ENCODE results near the gene CHRNA9. TPM values are rescaled to one million over a fixed set of nuclear protein-coding genes. Genes with fewer than 3 reads are reported as not detected.

The CHRNA9 gene
- total and polyA plus RNA-seq, 12 donors, result not detected

GRCh38 chr4:40373636-40374035 is 38.5 kb downstream of the CHRNA9 start:
- no peak for DNase-seq
- no peak overlapping the region for H3K27ac ChIP-seq
- H3K4me1 ChIP-seq (replicated peaks in 1 of 2), result no peaks in the 10 kb centered on the region
- no peaks in the 10 kb centered on the region for H3K36me3 ChIP-seq (replicated peaks in 1 of 2)
- intact Hi-C loops (cut with DNase I), result no loop called here
- WGBS, 4 donors, result 79 to 87% (median 84%) methylated on average over 3 of the region's 3 CpGs
- H3K9me3 ChIP-seq (replicated peaks in 1 of 3), result no peaks in the 10 kb centered on the region
- H3K4me3 ChIP-seq, result no peak overlapping the region
- no peak for TF ChIP-seq CTCF (IDR thresholded peaks at IDR 0.05)
- TF ChIP-seq POLR2A (IDR thresholded peaks at IDR 0.05), result no peak
- H3K27me3 ChIP-seq, result no peaks in the 10 kb centered on the region

- no peak for DNase-seq
- TF ChIP-seq CTCF (IDR thresholded peaks at IDR 0.05) (no peak), POLR2A (IDR thresholded peaks at IDR 0.05) (no peak)
- 79 to 87% (median 84%) methylated on average over 10 of the region's 10 CpGs for WGBS, 4 donors
- Histone ChIP-seq H3K27ac (no peak overlapping the region), H3K36me3 (replicated peaks in 1 of 2) (no peaks in the 10 kb centered on the region), H3K27me3 (no peaks in the 10 kb centered on the region), H3K9me3 (replicated peaks in 1 of 3) (no peaks in the 10 kb centered on the region), H3K4me3 (no peak overlapping the region), H3K4me1 (replicated peaks in 1 of 2) (no peaks in the 10 kb centered on the region)
- intact Hi-C loops (cut with DNase I), result no loop called here
Measured at GRCh38 chr4:40375095-40375494, 40.0 kb downstream of the CHRNA9 start.

- intact Hi-C loops (cut with DNase I), result no loop called here
Measured at GRCh38 chr4:40375620-40376019, 40.5 kb downstream of the CHRNA9 start.

GRCh38 chr4:40377512-40378365 is 42.6 kb downstream of the CHRNA9 start:
- Histone ChIP-seq H3K27ac (no peak overlapping the region), H3K4me3 (no peak overlapping the region), H3K36me3 (replicated peaks in 1 of 2) (no peaks in the 10 kb centered on the region), H3K9me3 (replicated peaks in 1 of 3) (no peaks in the 10 kb centered on the region), H3K27me3 (no peaks in the 10 kb centered on the region), H3K4me1 (replicated peaks in 1 of 2) (no peaks in the 10 kb centered on the region)
- intact Hi-C loops (cut with DNase I), result no loop called here
- TF ChIP-seq CTCF (IDR thresholded peaks at IDR 0.05), result no peak
- no peak for TF ChIP-seq POLR2A (IDR thresholded peaks at IDR 0.05)
- 80 to 85% (median 83%) methylated on average over 7 of the region's 7 CpGs for WGBS, 4 donors
- DNase-seq, result no peak

More at GRCh38 chr4:40375620-40376019, 40.5 kb downstream of the CHRNA9 start:
- Histone ChIP-seq H3K36me3 (replicated peaks in 1 of 2) (no peaks in the 10 kb centered on the region), H3K4me3 (no peak overlapping the region), H3K27me3 (no peaks in the 10 kb centered on the region), H3K4me1 (replicated peaks in 1 of 2) (no peaks in the 10 kb centered on the region), H3K27ac (no peak overlapping the region), H3K9me3 (replicated peaks in 1 of 3) (no peaks in the 10 kb centered on the region)
- DNase-seq, result no peak
- no peak for TF ChIP-seq POLR2A (IDR thresholded peaks at IDR 0.05)
- no peak for TF ChIP-seq CTCF (IDR thresholded peaks at IDR 0.05)
- 86 to 91% (median 88%) methylated on average over 2 of the region's 2 CpGs for WGBS, 4 donors

Data from adrenal gland (tissue), 12 donors.